ENCODE results near the gene ZNF574. TPM values are rescaled to one million over a fixed set of nuclear protein-coding genes. Genes with fewer than 3 reads are reported as not detected.
"Not testable (repeated sequence)": the region's sequence is repeated elsewhere in the genome, so short reads cannot be mapped to it uniquely, and the experiment has no call there.

ZNF574 gene
- total and polyA plus RNA-seq, 2 donors, result 7.6 to 18.8 TPM

DNA sequence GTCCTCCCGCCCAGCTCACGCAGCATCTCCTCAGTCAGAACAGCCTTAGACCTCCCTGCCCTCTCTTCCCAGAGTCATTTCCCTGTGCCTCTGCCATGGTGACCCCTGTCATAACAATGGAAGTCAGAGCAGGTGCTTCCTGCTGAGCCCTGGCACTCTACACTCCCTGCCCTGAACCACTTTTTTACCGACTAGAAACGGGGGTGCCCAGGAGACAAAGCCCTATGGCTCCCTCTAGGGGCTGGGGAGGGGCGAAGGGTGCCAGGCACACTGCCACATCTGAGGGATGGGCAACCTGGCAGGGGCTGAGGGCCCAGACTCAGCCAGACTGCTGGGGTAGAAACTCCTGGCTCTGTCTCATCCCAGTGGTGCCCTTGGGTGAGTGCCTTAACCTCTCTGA is 16.4 kb downstream of the ZNF574 start:
- no peak overlapping the region for H3K4me3 ChIP-seq (ENCODE audit: low read depth, low read length)
- H3K4me1 ChIP-seq (ENCODE audit: insufficient read depth), result no peaks in the 10 kb centered on the region
- H3K27ac ChIP-seq (ENCODE audit: low read depth), result no peak overlapping the region
- DNase-seq (ENCODE audit: extremely low spot score), result no peak
- WGBS, result 44% methylated on average over 5 of the region's 5 CpGs
- H3K36me3 ChIP-seq (ENCODE audit: insufficient read depth), result no peaks in the 10 kb centered on the region

DNA sequence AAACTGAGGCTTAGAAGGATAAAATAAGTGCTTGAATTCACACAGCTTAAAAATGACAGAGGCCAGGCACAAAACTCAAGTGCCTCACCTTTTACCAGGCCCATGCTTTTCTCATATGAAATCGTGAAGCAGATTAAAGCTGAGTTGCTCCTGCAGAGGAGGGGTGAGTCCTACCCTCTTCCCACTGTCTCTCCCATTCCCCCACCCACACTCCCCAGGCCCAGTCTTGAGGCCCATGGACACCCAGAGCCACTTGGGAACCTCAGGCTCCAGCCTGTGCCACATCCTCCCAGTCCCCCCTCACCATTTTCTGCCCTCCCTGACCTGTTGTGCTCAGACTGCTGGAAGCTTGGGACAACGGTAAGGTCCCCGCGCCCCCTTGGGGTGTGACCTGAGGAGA is 17.5 kb downstream of the ZNF574 start:
- H3K4me1 ChIP-seq (ENCODE audit: insufficient read depth), result no peaks in the 10 kb centered on the region
- no peak overlapping the region for H3K27ac ChIP-seq (ENCODE audit: low read depth)
- 57% methylated on average over 4 of the region's 4 CpGs for WGBS
- H3K4me3 ChIP-seq (ENCODE audit: low read depth, low read length), result no peak overlapping the region
- no peaks in the 10 kb centered on the region for H3K36me3 ChIP-seq (ENCODE audit: insufficient read depth)
- DNase-seq (ENCODE audit: extremely low spot score), result no peak

DNA sequence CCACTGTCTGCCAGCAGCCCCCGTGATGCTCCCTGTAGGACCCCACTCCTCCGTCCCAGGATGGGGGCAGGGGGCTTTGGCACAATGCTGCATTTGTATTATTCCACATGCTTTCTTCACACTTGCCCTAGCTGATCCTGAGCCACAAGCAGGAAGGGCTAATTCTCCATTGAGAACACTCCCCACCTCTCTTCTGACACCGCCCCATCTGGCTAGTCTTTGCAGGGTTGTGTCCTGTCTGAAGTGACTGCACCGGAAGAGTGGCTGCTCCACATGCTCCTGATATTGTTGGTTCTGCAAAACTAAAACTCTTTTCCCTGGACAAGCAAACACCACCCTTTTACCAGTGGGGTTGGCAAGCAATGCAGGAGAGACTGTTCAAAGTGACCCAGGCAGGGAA is 18.0 kb downstream of the ZNF574 start:
- DNase-seq (ENCODE audit: extremely low spot score), result no peak

DNA sequence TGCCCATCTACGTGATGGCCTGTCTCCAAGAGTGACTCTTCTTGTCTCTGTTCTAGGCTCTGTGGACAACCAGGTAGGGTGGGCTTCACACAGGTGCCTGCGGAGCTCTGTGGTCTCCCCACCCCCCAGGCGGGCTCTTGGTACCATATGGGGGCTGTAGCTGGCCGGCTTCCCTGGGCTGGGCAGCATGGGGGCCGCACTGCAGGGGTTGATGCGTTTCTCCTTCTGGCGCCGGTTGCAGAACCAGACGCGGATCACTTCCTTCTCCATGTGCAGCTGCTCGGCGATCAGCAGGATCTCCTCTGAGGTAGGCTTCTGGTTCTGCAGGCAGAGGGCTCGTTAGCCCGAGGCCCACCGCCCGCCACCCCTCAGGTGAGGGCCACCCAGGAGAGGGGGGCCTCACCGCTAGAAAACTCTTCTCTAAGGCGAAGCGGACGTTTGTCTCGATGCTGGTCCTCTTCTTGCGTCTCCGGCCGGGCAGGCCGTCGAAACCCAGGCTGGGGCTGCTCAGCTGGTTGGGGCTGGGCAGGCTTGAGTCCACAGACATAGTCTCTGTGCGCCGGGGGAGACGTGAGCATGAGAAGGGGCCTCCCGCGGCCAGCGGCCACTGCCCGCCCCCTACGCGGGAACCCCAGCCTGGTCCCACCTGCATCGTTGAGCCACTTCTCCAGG is 19.3 kb downstream of the ZNF574 start:
- no peak overlapping the region for H3K4me3 ChIP-seq (ENCODE audit: low read depth, low read length)
- DNase-seq (ENCODE audit: extremely low spot score), result no peak
- H3K27ac ChIP-seq (ENCODE audit: low read depth), result no peak overlapping the region
- no peaks in the 10 kb centered on the region for H3K36me3 ChIP-seq (ENCODE audit: insufficient read depth)
- WGBS, result 82% methylated on average over 36 of the region's 36 CpGs
- no peaks in the 10 kb centered on the region for H3K4me1 ChIP-seq (ENCODE audit: insufficient read depth)

More for the DNA sequence above, 18.0 kb downstream of the ZNF574 start:
- no peak overlapping the region for H3K4me3 ChIP-seq (ENCODE audit: low read depth, low read length)
- H3K36me3 ChIP-seq (ENCODE audit: insufficient read depth), result no peaks in the 10 kb centered on the region
- no peak overlapping the region for H3K27ac ChIP-seq (ENCODE audit: low read depth)
- no peaks in the 10 kb centered on the region for H3K4me1 ChIP-seq (ENCODE audit: insufficient read depth)
- 62% methylated on average over 4 of the region's 4 CpGs for WGBS

DNA sequence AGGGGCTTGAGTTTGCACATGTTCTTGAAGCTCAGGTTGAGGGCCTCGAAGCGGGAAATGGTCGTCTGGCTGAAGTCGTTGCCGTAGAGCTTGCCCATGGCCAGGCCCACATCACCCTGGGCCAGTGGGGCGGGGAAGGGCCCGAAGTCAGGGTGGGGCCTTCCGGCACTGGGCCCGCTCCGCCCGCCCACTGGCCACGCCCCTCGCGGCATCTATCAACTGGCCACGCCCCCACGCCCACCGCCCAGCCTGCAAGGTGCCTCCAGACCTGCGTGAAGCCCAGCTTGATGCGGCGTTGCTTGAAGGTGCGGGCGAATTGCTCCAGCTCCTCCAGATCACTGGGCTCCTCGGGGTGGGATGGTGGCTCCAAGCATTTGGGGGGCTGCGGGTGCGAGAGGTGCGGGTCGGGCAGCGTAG is 19.9 kb downstream of the ZNF574 start:
- H3K36me3 ChIP-seq (ENCODE audit: insufficient read depth), result no peaks in the 10 kb centered on the region
- no peak overlapping the region for H3K4me3 ChIP-seq (ENCODE audit: low read depth, low read length)
- no peaks in the 10 kb centered on the region for H3K4me1 ChIP-seq (ENCODE audit: insufficient read depth)
- H3K27ac ChIP-seq (ENCODE audit: low read depth), result no peak overlapping the region
- 13% methylated on average over 28 of the region's 28 CpGs for WGBS
- no peak for DNase-seq (ENCODE audit: extremely low spot score)

DNA sequence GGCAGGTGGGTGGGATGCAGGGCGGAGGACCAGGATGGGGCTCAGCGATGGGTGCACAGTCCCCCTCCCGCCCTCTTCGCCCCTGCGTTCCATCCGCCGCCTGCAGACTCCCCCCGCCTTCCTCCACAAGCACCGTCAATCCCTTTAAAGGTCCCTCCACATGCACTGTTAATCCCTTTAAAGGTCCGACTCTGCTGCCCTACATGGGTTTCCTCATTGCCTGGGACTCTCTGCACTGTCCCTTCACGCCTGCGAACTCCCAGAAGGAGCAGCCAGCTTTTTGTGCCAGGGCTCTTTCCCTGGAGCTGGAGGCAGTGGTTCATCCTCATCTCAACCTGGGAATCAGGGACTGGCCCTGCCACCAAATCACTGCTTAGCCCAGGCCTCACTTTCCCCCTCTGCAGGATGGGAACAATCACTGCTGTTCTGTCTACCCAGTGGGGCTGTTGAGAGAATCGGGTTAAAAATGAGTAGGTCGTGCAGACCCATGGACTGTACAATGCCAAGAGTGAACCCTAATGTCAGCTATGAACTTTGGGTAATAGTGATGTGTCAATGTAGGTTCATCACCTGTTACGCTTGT is 20.4 kb downstream of the ZNF574 start:
- 39% methylated on average over 15 of the region's 15 CpGs for WGBS
- Histone ChIP-seq H3K4me3 (ENCODE audit: low read depth, low read length) (no peak overlapping the region), H3K4me1 (ENCODE audit: insufficient read depth) (no peaks in the 10 kb centered on the region), H3K36me3 (ENCODE audit: insufficient read depth) (no peaks in the 10 kb centered on the region), H3K27ac (ENCODE audit: low read depth) (no peak overlapping the region)
- DNase-seq (ENCODE audit: extremely low spot score), result no peak

DNA sequence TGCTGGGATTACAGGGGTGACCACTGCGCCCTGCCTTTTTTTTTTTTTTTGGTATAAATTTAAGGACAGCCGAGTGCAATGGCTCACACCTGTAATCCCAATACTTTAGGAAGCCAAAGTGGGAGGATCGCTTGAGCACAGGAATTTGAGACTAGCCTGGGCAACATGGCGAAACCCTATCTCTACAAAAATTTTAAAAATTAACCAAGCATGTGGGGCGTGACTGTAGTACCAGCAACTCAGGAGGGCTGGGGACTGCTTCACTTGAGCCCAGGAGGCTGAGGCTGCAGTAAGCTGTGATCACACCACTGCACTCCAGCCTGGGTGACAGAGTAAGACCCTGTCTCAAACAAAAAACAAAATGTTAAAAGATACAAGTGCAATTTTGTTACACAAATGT is 21.5 kb downstream of the ZNF574 start:
- Histone ChIP-seq H3K4me3 (ENCODE audit: low read depth, low read length) (no peak overlapping the region), H3K4me1 (ENCODE audit: insufficient read depth) (no peaks in the 10 kb centered on the region), H3K36me3 (ENCODE audit: insufficient read depth) (no peaks in the 10 kb centered on the region), H3K27ac (ENCODE audit: low read depth) (no peak overlapping the region)
- DNase-seq (ENCODE audit: extremely low spot score), result no peak
- WGBS, result 89% methylated on average over 5 of the region's 5 CpGs

DNA sequence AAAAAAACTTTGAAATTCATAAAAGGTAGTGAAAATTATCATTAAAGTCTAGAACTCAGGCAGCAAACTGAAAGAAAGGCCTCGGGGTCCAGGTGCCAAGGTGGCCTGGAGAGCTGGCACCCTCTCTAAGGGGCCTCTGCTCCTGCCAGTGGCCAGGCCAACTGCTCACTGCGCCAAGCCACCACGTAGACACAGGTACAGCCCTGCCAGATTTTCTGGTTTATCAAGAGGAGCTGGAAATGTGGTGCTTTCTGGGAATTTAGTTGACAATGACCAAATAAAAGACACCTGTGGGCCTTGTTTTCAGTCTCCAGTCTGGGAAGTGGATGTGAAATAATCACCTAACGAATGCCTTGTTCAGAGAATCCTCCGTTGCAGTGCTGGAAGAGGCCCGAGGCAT is 22.8 kb downstream of the ZNF574 start:
- Histone ChIP-seq H3K4me1 (ENCODE audit: insufficient read depth) (no peaks in the 10 kb centered on the region), H3K4me3 (ENCODE audit: low read depth, low read length) (no peak overlapping the region), H3K27ac (ENCODE audit: low read depth) (no peak overlapping the region), H3K36me3 (ENCODE audit: insufficient read depth) (no peaks in the 10 kb centered on the region)
- 81% methylated on average over 6 of the region's 6 CpGs for WGBS
- no peak for DNase-seq (ENCODE audit: extremely low spot score)

DNA sequence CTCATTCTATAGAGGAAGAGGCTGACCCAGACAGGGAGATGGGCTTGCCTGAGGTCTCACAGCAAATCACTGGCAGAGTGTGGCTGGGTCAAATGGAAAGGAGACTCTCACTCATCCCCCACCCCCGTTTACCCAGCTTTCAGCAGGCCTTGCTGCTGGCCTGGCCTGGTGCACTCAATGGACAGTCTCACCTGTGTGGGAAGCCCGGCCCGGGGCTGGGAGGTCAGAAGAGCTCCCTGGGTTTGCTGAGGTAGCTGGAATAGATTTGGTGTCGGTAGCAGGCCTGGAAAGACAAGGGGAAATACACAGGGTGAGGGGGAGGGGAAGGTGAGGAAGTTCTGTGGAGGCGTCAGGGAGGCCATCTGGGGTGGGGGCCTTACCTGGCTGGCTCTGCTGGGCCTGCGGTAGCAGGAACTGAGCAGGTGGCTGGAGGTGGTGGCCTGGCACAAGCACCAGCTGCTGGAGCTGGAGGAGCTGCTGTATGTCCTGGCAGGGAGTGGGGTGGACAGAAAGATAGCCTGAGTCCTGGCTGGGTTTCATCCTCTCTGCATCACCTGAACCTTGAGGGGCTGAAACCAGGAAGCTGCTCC is 23.5 kb downstream of the ZNF574 start:
- H3K4me3 ChIP-seq (ENCODE audit: low read depth, low read length), result no peak overlapping the region
- H3K4me1 ChIP-seq (ENCODE audit: insufficient read depth), result no peaks in the 10 kb centered on the region
- H3K36me3 ChIP-seq (ENCODE audit: insufficient read depth), result no peaks in the 10 kb centered on the region
- no peak overlapping the region for H3K27ac ChIP-seq (ENCODE audit: low read depth)
- DNase-seq (ENCODE audit: extremely low spot score), result no peak
- 52% methylated on average over 6 of the region's 6 CpGs for WGBS

DNA sequence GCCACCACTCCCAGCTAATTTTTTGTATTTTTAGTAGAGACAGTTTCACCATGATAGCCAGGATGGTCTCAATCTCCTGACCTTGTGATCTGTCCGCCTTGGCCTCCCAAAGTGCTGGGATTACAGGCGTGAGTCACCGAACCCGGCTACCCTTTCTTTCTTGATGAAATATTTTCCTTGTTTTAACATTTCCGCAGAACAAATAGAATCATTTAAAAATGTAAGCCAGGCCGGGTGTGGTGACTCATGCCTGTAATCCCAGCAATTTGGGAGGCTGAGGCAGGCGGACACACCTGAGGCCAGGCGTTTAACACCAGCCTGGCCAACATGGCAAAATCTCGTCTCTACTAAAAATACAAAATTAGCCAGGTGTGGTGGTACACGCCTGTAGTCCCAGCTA is 24.3 kb downstream of the ZNF574 start:
- H3K27ac ChIP-seq (ENCODE audit: low read depth); H3K4me1 ChIP-seq (ENCODE audit: insufficient read depth); DNase-seq (ENCODE audit: extremely low spot score); H3K36me3 ChIP-seq (ENCODE audit: insufficient read depth); H3K4me3 ChIP-seq (ENCODE audit: low read depth, low read length): not testable (repeated sequence)
- 93% methylated on average over 10 of the region's 10 CpGs for WGBS

DNA sequence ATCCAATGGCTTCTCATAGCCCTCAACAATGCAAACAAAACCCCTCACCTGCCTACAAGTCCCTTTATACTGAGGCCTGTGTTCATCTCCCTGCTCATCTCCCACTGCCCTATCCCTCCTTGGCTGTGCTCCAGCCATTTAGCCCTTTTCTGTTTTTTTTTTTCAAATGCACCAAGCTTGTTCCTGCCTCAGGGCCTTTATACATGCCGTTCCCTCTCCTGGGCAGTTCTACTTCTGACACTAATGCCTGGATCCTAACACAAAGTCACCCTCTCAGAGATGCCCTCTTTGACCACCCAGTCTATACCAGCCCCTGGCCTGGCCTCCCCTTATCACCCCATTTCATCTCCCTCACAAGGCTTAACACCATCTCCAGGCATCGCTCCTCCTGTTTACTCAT is 26.9 kb downstream of the ZNF574 start:
- Histone ChIP-seq H3K4me1 (ENCODE audit: insufficient read depth) (no peaks in the 10 kb centered on the region), H3K27ac (ENCODE audit: low read depth) (no peak overlapping the region), H3K4me3 (ENCODE audit: low read depth, low read length) (no peak overlapping the region), H3K36me3 (ENCODE audit: insufficient read depth) (no peaks in the 10 kb centered on the region)
- DNase-seq (ENCODE audit: extremely low spot score), result no peak
- 64% methylated on average over 2 of the region's 2 CpGs for whole genome bisulfite sequencing

DNA sequence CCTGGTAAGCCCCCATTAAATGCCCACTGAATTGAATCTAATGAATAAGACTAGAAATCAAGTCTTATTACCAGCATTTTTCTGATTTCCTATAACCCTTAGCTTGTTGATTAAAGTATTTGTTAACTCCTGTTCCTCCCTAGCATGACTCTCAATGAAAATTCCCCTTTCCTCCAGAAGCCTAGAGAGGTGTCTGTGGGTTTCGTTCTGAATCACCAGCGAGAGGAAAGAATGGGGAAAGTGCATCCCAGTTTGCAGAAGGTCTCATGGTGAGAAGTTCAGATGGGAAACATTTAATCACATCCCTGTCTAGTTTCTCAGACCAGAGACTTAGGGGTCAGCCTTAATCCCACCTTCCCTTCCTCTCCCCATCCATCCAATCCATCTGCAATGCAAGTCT is 29.4 kb downstream of the ZNF574 start:
- H3K4me1 ChIP-seq (ENCODE audit: insufficient read depth), result no peaks in the 10 kb centered on the region
- 68% methylated on average over 2 of the region's 2 CpGs for WGBS
- DNase-seq (ENCODE audit: extremely low spot score), result no peak
- no peaks in the 10 kb centered on the region for H3K36me3 ChIP-seq (ENCODE audit: insufficient read depth)
- no peak overlapping the region for H3K27ac ChIP-seq (ENCODE audit: low read depth)
- no peak overlapping the region for H3K4me3 ChIP-seq (ENCODE audit: low read depth, low read length)

DNA sequence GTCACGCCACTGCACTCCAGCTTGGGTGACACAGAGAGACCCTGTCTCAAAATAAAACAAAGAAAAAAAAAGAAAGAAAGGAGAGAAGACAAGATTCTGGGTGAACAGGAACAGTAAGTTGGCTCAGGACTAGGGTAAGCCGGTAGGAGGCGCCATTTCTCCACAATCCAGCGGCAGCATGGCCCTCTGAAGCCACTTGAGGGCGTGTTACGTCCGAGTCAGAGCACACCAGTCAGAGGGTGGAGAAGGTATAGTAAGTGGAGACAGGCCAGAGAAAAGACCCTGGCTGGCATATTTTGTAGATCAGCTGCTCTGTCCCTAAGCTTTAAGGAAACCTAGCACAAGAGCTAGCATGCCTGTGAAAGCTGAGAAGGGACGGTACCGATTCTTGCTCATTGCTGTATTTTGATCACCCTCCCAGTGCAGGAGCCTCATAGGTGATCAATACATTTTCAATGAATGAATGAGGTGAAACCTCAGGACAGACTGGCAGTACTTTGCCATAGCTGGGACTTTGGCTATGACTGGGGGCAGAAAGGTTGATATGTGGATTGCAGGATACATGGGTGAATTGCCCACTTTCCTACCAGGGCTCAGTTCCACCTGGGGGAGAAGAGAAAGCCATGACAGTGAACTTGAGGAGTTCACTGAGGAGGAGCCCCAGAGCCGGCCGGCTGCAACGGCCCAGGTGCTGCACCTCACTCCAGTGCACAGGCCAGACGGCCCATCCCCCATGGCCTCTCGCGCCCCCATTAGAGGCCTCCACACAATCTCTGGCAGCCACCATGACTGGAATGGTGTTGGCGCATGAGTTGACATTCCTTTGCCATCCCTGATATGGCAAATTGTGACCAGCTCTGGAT is 32.8 kb downstream of the ZNF574 start:
- no peak overlapping the region for H3K27ac ChIP-seq (ENCODE audit: low read depth)
- WGBS, result 23% methylated on average over 16 of the region's 16 CpGs
- H3K36me3 ChIP-seq (ENCODE audit: insufficient read depth), result no peaks in the 10 kb centered on the region
- DNase-seq (ENCODE audit: extremely low spot score), result peak; percentile 51
- H3K4me1 ChIP-seq (ENCODE audit: insufficient read depth), result no peaks in the 10 kb centered on the region
- H3K4me3 ChIP-seq (ENCODE audit: low read depth, low read length), result no peak overlapping the region

DNA sequence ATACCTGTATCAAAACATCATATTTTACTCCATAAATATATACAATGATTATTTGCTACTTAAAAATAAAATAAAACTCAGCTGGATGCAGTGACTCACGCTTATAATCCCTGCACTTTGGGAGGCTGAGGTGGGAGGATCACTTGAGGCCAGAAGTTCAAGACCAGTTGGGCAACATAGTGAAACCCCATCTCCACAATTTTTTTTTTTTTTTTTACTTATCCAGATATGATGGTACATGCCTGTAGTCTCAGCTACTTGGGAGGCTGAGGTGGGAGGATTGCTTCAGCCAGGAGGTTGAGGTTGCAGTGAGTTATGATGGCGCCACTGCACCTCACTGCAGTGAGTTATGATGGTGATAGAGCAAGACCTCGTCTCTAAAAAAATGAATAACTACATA is 33.9 kb downstream of the ZNF574 start:
- H3K36me3 ChIP-seq (ENCODE audit: insufficient read depth), result no peaks in the 10 kb centered on the region
- no peak overlapping the region for H3K27ac ChIP-seq (ENCODE audit: low read depth)
- 78% methylated on average over 3 of the region's 3 CpGs for WGBS
- H3K4me1 ChIP-seq (ENCODE audit: insufficient read depth), result no peaks in the 10 kb centered on the region
- no peak overlapping the region for H3K4me3 ChIP-seq (ENCODE audit: low read depth, low read length)
- DNase-seq (ENCODE audit: extremely low spot score), result no peak
